Mononuclear cell (primary cell): Measurements from ENCODE around the gene MGAT5. TPM values are rescaled to one million over a fixed set of nuclear protein-coding genes. Genes with fewer than 3 reads are reported as not detected.

Source experiments
- H3K27me3 ChIP-seq: 2 replicates; pipeline ENCODE4 v1.6.0; 2011; ENCODE audit warnings: low read length, control low read depth; ENCODE audit not compliant: insufficient read depth
- H3K4me1 ChIP-seq: 2 replicates; pipeline ENCODE4 v1.5.1; 2011; ENCODE audit warnings: mild to moderate bottlenecking, low read length, control low read depth; ENCODE audit not compliant: insufficient read depth
- H3K4me3 ChIP-seq: 2 replicates; pipeline ENCODE4 v1.5.1; 2011; ENCODE audit warnings: mild to moderate bottlenecking, low read length, moderate library complexity
- H3K9me3 ChIP-seq: 2 replicates; pipeline ENCODE4 v1.5.1; 2011; ENCODE audit warnings: low read depth, mild to moderate bottlenecking, control low read depth, low read length
- total RNA-seq: library from RNA; depleted of rRNA; stranded (reverse); fragments of >200 nt; gene quantifications from one replicate; pipeline ENCODE4 v1.2.3, GENCODE V29; 2012

Gene MGAT5
- total RNA-seq, 1 donor: 41.3 TPM

GRCh38 chr2:134225173-134225572 is 28.7 kb upstream of the MGAT5 start:
- no peaks in the 10 kb centered on the region for H3K27me3 ChIP-seq
- H3K4me1 ChIP-seq: peaks cover 12% of the 10 kb centered on the region
- no peak overlapping the region for H3K4me3 ChIP-seq
- no peaks in the 10 kb centered on the region for H3K9me3 ChIP-seq

DNA sequence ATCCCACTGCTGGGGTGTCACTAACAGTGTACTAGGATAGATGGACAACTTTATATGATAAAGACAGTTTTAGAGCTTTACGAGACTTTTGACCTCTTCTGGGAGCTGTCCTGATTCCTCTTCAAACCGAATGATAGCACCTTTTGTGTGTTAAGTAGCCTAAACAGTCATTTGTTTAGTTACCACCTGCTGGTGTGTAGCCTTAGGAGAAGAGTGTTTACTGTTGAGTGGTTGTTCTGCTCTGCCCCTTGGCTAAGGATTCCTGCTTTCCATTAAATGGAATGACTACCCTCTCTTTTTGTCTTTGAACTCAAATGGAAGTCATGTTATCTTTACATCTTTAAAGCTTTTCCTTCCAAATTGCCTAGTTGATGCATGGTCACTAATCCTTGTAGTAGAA is 28.0 kb upstream of the MGAT5 start:
- Histone ChIP-seq H3K27me3 (no peaks in the 10 kb centered on the region), H3K4me3 (no peak overlapping the region), H3K4me1 (peaks cover 6% of the 10 kb centered on the region), H3K9me3 (no peaks in the 10 kb centered on the region)

GRCh38 chr2:134226601-134227000 is 27.3 kb upstream of the MGAT5 start:
- peaks cover 8% of the 10 kb centered on the region for H3K4me1 ChIP-seq
- no peaks in the 10 kb centered on the region for H3K9me3 ChIP-seq
- no peaks in the 10 kb centered on the region for H3K27me3 ChIP-seq

GRCh38 chr2:134227666-134228065 is 26.2 kb upstream of the MGAT5 start:
- Histone ChIP-seq H3K4me3 (no peak overlapping the region), H3K4me1 (peaks cover 18% of the 10 kb centered on the region), H3K9me3 (no peaks in the 10 kb centered on the region), H3K27me3 (no peaks in the 10 kb centered on the region)

More at GRCh38 chr2:134226601-134227000, 27.3 kb upstream of the MGAT5 start:
- no peak overlapping the region for H3K4me3 ChIP-seq

DNA sequence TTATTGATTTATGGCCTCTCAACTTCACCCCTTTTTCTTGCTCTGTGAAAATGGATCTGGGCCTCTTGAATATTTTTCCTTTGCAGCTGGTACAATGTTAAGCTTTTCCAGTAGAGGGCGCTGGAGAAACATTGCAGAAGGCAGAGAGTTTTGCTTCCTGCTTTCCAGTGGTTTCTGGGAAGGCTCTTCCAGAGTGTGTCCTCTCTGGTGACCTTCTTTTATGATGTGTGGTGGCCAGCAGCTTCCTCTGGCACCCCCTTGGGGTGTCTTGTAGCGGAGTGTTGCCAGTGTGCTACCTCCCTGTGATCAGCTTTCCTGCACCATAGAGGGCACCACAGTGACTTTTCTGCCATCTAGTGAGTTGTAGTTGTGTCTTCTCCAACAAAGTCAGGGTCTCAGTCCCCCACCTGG is 25.4 kb upstream of the MGAT5 start:
- H3K4me3 ChIP-seq: no peak overlapping the region
- no peaks in the 10 kb centered on the region for H3K9me3 ChIP-seq
- H3K4me1 ChIP-seq: peaks cover 25% of the 10 kb centered on the region
- no peaks in the 10 kb centered on the region for H3K27me3 ChIP-seq

GRCh38 chr2:134229540-134229939 is 24.3 kb upstream of the MGAT5 start:
- Histone ChIP-seq H3K9me3 (no peaks in the 10 kb centered on the region), H3K27me3 (no peaks in the 10 kb centered on the region), H3K4me1 (peaks cover 36% of the 10 kb centered on the region), H3K4me3 (no peak overlapping the region)

DNA sequence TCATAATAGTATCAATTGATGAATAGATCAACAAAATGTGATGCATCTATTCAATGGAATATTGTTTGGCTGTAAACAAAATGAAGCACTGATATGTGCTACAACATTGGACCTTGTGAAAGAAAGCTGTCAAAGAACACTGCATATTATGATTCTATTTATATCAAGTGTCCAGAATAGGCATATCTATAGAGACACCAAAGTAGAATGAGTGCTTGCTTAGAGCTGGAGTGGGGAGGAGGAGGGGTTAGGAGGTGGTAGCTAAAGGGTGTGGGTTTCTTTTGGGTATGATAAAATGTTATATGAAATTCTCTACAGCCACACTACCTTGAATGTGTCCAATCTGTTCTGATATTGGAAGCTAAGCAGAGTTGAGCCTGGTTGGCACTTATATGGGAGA is 23.0 kb upstream of the MGAT5 start:
- peaks cover 48% of the 10 kb centered on the region for H3K4me1 ChIP-seq

DNA sequence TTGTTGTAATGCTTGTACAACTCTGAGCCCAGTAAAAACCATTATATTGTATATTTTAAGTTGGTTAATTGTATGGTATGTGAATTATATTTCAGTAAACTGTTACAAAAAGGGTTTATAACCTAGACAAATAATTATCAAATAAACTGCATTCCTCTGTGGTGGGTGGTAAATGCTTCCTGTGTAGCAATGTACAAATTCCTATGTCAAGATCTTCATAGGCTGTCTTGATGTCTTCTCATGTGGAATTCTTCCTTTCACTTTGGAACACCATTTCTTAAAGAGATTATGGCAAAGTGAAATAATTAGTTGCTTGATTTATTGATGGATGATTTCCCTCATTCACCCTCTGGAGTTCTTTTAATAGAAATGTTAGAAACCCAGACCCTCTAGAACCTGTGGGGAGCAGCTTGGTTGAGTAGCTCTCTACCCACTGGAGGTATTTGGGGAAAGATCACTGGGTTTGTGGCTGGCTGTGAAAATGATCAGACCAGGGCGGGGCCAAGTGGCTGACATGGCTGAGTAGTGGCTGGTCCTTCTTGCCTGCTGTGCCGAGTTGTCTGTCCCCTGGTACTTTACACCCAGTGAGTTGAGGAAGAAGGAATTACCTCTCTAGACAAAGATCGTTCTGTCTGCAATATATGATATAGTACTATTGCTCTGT is 22.4 kb upstream of the MGAT5 start:
- Histone ChIP-seq H3K4me1 (peaks cover 53% of the 10 kb centered on the region), H3K9me3 (no peaks in the 10 kb centered on the region), H3K4me3 (no peak overlapping the region), H3K27me3 (no peaks in the 10 kb centered on the region)

More for the DNA sequence above, 23.0 kb upstream of the MGAT5 start:
- no peak overlapping the region for H3K4me3 ChIP-seq
- H3K27me3 ChIP-seq: no peaks in the 10 kb centered on the region
- no peaks in the 10 kb centered on the region for H3K9me3 ChIP-seq

GRCh38 chr2:134231965-134232340 is 21.9 kb upstream of the MGAT5 start:
- H3K4me3 ChIP-seq: no peak overlapping the region
- no peaks in the 10 kb centered on the region for H3K27me3 ChIP-seq
- H3K9me3 ChIP-seq: no peaks in the 10 kb centered on the region
- peaks cover 56% of the 10 kb centered on the region for H3K4me1 ChIP-seq

DNA sequence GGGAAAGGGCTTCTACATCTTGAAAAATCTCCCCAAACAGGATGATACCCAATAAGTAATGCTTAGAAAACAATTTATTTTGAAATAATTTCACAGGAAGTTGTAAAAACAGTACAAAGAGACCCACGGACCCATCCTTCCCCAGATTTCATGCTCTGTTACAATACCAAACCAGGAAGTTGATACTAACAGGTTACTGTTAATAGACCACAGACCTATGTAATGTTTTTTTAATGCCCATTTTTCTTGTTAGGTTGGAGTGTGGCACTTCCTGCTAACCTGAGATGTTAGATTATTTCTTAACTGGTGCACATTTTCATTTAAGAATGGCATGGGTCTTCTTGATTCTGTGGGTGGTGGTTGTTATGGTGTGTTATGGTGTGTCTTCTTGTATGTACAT is 21.4 kb upstream of the MGAT5 start:
- H3K27me3 ChIP-seq: no peaks in the 10 kb centered on the region
- H3K4me3 ChIP-seq: no peak overlapping the region
- peaks cover 59% of the 10 kb centered on the region for H3K4me1 ChIP-seq
- H3K9me3 ChIP-seq: no peaks in the 10 kb centered on the region

DNA sequence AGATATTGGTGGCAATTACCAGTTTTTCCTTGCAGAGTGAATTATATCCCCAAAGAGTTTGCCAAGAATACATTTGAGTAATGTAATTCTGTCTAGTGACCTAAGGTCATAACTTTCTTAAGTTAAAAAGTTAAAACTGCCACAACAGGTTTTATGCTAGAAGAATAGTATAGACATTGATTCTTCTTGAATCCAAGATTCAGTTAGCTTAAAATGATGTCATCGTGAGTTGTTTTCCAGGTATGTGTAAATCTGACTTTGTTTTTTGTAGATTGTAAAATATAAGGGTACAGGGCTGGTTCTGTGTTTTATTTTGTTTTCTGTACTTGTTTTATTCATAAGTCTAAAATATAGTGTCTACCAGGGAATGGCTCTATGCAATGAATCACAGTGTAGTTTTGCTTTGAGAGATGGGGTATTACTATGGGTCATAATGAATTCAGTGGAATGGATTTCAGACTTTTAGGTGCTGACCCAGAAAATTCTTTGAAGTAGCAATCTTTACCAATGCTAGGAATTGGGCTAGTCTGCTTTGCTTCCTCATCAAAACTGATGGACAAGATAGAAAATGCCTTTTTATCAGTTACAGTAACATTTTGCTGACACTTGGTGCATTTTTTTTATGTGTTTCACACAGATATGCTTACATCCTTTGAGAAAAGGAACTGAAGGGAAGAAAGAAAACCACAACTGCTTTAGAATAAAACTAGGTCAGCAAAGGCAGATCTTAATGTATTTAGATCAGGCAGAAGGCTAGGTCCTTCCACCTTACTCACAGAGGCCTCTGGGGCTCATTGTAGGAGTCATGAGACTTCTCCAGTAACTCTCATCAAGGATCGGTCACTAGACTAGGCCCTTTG is 20.8 kb upstream of the MGAT5 start:
- no peaks in the 10 kb centered on the region for H3K27me3 ChIP-seq
- no peak overlapping the region for H3K4me3 ChIP-seq
- peaks cover 59% of the 10 kb centered on the region for H3K4me1 ChIP-seq
- H3K9me3 ChIP-seq: no peaks in the 10 kb centered on the region

- no peaks in the 10 kb centered on the region for H3K9me3 ChIP-seq
- no peak overlapping the region for H3K4me3 ChIP-seq
- no peaks in the 10 kb centered on the region for H3K27me3 ChIP-seq
- peaks cover 59% of the 10 kb centered on the region for H3K4me1 ChIP-seq
Measured at GRCh38 chr2:134233728-134234136, 20.1 kb upstream of the MGAT5 start.

DNA sequence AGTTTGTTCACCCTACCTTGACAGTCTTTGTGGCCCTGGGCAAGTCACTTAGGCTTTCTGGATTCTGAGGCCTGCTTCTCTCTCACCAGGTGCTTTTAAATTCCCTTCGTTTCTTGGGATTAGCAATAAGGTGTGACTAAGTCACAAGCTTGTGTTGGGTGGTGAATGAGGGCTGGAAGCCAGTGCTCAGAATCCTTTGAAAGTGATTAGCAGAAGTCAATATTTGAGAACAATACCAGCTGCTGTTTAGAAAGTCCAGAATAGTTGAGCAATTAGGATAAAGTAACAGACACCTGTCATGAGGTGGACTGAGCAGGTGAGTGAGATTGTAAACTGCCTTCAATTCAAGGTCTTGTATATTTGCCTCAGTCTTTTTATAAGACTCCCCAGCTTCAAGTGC is 19.3 kb upstream of the MGAT5 start:
- no peak overlapping the region for H3K4me3 ChIP-seq
- H3K27me3 ChIP-seq: no peaks in the 10 kb centered on the region
- H3K9me3 ChIP-seq: no peaks in the 10 kb centered on the region
- H3K4me1 ChIP-seq: peaks cover 59% of the 10 kb centered on the region

GRCh38 chr2:134235510-134236144 is 18.2 kb upstream of the MGAT5 start:
- peaks cover 54% of the 10 kb centered on the region for H3K4me1 ChIP-seq
- H3K4me3 ChIP-seq: no peak overlapping the region

GRCh38 chr2:134238371-134238770 is 15.5 kb upstream of the MGAT5 start:
- no peak overlapping the region for H3K4me3 ChIP-seq
- H3K9me3 ChIP-seq: no peaks in the 10 kb centered on the region
- H3K27me3 ChIP-seq: no peaks in the 10 kb centered on the region
- H3K4me1 ChIP-seq: peaks cover 35% of the 10 kb centered on the region

More at GRCh38 chr2:134235510-134236144, 18.2 kb upstream of the MGAT5 start:
- Histone ChIP-seq H3K27me3 (no peaks in the 10 kb centered on the region), H3K9me3 (no peaks in the 10 kb centered on the region)
